ENCODE measurements around the gene PARVB. TPM values are rescaled to one million over a fixed set of nuclear protein-coding genes. Genes with fewer than 3 reads are reported as not detected.

PARVB gene
- total and polyA plus RNA-seq, 9 of the 15 experiments (the other 6 are each of a cell fraction or from before 2014, with no cell fraction given): 1.1 to 59.2 (median 29.2) TPM

- WGBS (ENCODE audit: insufficient coverage, low coverage, missing lambda C conversion rate): 0% methylated on average over 5 of the region's 8 CpGs
- in situ Hi-C loops (cut with MboI): no loop called here
- Histone ChIP-seq H3K9ac (ENCODE audit: insufficient read depth in 1 of 2, low read depth in 2 of 2, low read length in 2 of 2) (no peak overlapping the region), H3K27me3 (ENCODE audit: control insufficient read depth in 2 of 2, insufficient read depth in 2 of 2, low read length in 2 of 2) (peaks cover 6 to 23% of the 10 kb centered on the region in 2 experiments; a peak in 4 of 5 replicates), H3K79me2 (ENCODE audit: control insufficient read depth, insufficient read depth, low read length) (no peaks in the 10 kb centered on the region), H3K27ac (ENCODE audit: extremely low read depth, low read depth, low read length) (no peak overlapping the region), H3K9me3 (replicated peaks; ENCODE audit: control insufficient read depth, insufficient read depth, low read depth, low read length) (no peaks in the 10 kb centered on the region), H3K36me3 (ENCODE audit: control insufficient read depth, insufficient read depth, low read length) (no peaks in the 10 kb centered on the region), H3K4me2 (ENCODE audit: insufficient read depth, low read length) (no peak overlapping the region), H2AFZ (ENCODE audit: low read depth, low read length) (no peak overlapping the region), H3K4me1 (replicated peaks in 1 of 2; ENCODE audit: control insufficient read depth in 2 of 2, insufficient read depth in 2 of 2, low read length in 2 of 2) (peaks cover 0 to 13% of the 10 kb centered on the region in 2 experiments; a peak in 2 of 5 replicates), H3K4me3 (no peak overlapping the region), H3K9me1 (ENCODE audit: control insufficient read depth, insufficient read depth, low read length) (no peaks in the 10 kb centered on the region), H4K20me1 (replicated peaks; ENCODE audit: control insufficient read depth, insufficient read depth, low read length) (0 out of 2 replicates have a peak, but pooled peaks cover 3% of the 10 kb centered on the region)
- FAIRE-seq: no peak
- TF ChIP-seq SNAPC5 (CRISPR knock-in tag; IDR thresholded peaks at IDR 0.05) (no peak), NCOA1 (IDR thresholded peaks at IDR 0.05; ENCODE audit: low read depth) (no peak), RBM17 (IDR thresholded peaks at IDR 0.05; ENCODE audit: borderline replicate concordance, low read depth, low read length) (no peak), HNRNPK (IDR thresholded peaks at IDR 0.05; ENCODE audit: low read depth, low read length, poor library complexity, severe bottlenecking) (no peak), MYNN (IDR thresholded peaks at IDR 0.05) (no peak), MYNN (CRISPR knock-in tag; IDR thresholded peaks at IDR 0.05) (no peak), HNRNPH1 (optimal IDR thresholded peaks at IDR 0.05; ENCODE audit: low read depth, low read length) (no peak), NFIX (CRISPR knock-in tag; IDR thresholded peaks at IDR 0.05; ENCODE audit: low read depth) (no peak), CBFB (CRISPR knock-in tag; IDR thresholded peaks at IDR 0.05) (no peak), VEZF1 (CRISPR knock-in tag; IDR thresholded peaks at IDR 0.05) (no peak), NFATC3 (IDR thresholded peaks at IDR 0.05) (no peak), CBX5 (IDR thresholded peaks at IDR 0.05; ENCODE audit: borderline replicate concordance, low read depth) (no peak), E2F6 (IDR thresholded peaks at IDR 0.05; ENCODE audit: borderline replicate concordance in 1 of 2, extremely low read depth in 1 of 2, insufficient read depth in 1 of 2, insufficient read length in 1 of 2, low read depth in 1 of 2, low read length in 1 of 2, poor library complexity in 1 of 2, severe bottlenecking in 1 of 2) (no peak), ZNF184 (CRISPR knock-in tag; IDR thresholded peaks at IDR 0.05) (no peak), MITF (IDR thresholded peaks at IDR 0.05) (no peak), NR2C2 (CRISPR knock-in tag; IDR thresholded peaks at IDR 0.05) (no peak), NR2C2 (tag; IDR thresholded peaks at IDR 0.05) (no peak), ZFP30 (CRISPR knock-in tag; IDR thresholded peaks at IDR 0.05; ENCODE audit: borderline replicate concordance) (no peak), ZNF217 (CRISPR knock-in tag; IDR thresholded peaks at IDR 0.05) (no peak), HMGN3 (IDR thresholded peaks at IDR 0.05; ENCODE audit: borderline replicate concordance, extremely low read depth, insufficient read length, low read depth, low read length) (no peak), RBM39 (optimal IDR thresholded peaks at IDR 0.05; ENCODE audit: low read depth, low read length) (no peak)
- BruUV-seq (replicated peaks): no TSS peak
- CTCF ChIA-PET (ENCODE audit: low intra/inter-chr PET ratio): no interaction called here
- intact Hi-C loops (cut with micrococcal nuclease): no loop called here
- no peak for ATAC-seq
- POLR2A ChIA-PET: interaction anchor here (0.6 kb wide), 2 partner anchors 8 to 359 kb away, joined by 4 to 6 read pairs; no protein-coding TSS in a partner anchor
- no peak for DNase-seq (ENCODE audit: extremely low read depth in 1 of 4, low spot score in 3 of 4)
Measured at GRCh38 chr22:44188316-44188715, 164.2 kb downstream of the PARVB start.
